ENCODE results near the gene C11orf58. TPM values are rescaled to one million over a fixed set of nuclear protein-coding genes. Genes with fewer than 3 reads are reported as not detected.

The C11orf58 gene
- total RNA-seq, 2 donors from 2014 or later: 120 to 128 TPM

GRCh38 chr11:16805938-16806337 lies 67.5 kb downstream of the C11orf58 start:
- Histone ChIP-seq H3K4me3 (no peak overlapping the region), H3K27me3 (no peaks in the 10 kb centered on the region), H3K4me1 (peaks cover 0 to 61% of the 10 kb centered on the region in 2 donors), H3K9me3 (no peaks in the 10 kb centered on the region), H3K36me3 (peaks cover 7% of the 10 kb centered on the region), H3K27ac (peak overlapping the region in 1 of 2 donors; percentile 4)
- no peak for TF ChIP-seq CTCF (IDR thresholded peaks at IDR 0.05)
- DNase-seq (ENCODE audit: low spot score): no peak

GRCh38 chr11:16806791-16807190 lies 68.3 kb downstream of the C11orf58 start:
- H3K27me3 ChIP-seq: no peaks in the 10 kb centered on the region
- peaks cover 7% of the 10 kb centered on the region for H3K36me3 ChIP-seq
- no peaks in the 10 kb centered on the region for H3K9me3 ChIP-seq
- peak overlapping the region in 1 of 2 donors; percentile 9 for H3K27ac ChIP-seq
- no peak for DNase-seq (ENCODE audit: low spot score)
- H3K4me3 ChIP-seq: no peak overlapping the region
- no peak for TF ChIP-seq CTCF (IDR thresholded peaks at IDR 0.05)
- peaks cover 0 to 59% of the 10 kb centered on the region in 2 donors for H3K4me1 ChIP-seq

- DNase-seq (ENCODE audit: low spot score): no peak
- Histone ChIP-seq H3K9me3 (no peaks in the 10 kb centered on the region), H3K27me3 (no peaks in the 10 kb centered on the region), H3K4me3 (no peak overlapping the region), H3K27ac (no peak overlapping the region), H3K4me1 (peaks cover 0 to 63% of the 10 kb centered on the region in 2 donors), H3K36me3 (peaks cover 9% of the 10 kb centered on the region)
- TF ChIP-seq CTCF (IDR thresholded peaks at IDR 0.05): no peak
These were observed 68.9 kb downstream of the C11orf58 start for GRCh38 chr11:16807306-16807705.

All from right atrium auricular region (tissue), 2 donors.